Urothelium cell line (cell line): ENCODE data around the gene FYCO1.

Source experiments
- DNase-seq: peaks from one replicate; pipeline ENCODE4 v3.0.0; 2011; ENCODE audit warnings: low spot score, mixed read lengths
- FAIRE-seq: peaks from 2 replicates; lab custom pipeline; 2011; peaks lifted over from hg19 to GRCh38; lab: Jason Lieb, UNC

FYCO1 gene

GRCh38 chr3:45895686-45896468 lies 99.7 kb downstream of the FYCO1 start:
- DNase-seq (no peak), FAIRE-seq (no peak)

GRCh38 chr3:45894015-45894414 lies 101.6 kb downstream of the FYCO1 start:
- DNase-seq, result no peak

GRCh38 chr3:45892161-45892560 lies 103.5 kb downstream of the FYCO1 start:
- DNase-seq (no peak), FAIRE-seq (no peak)

More at GRCh38 chr3:45894015-45894414, 101.6 kb downstream of the FYCO1 start:
- no peak for FAIRE-seq

GRCh38 chr3:45890405-45890804 lies 105.2 kb downstream of the FYCO1 start:
- DNase-seq (peak; percentile 22), FAIRE-seq (no peak)

- DNase-seq, result no peak
- no peak for FAIRE-seq
These were observed 106.3 kb downstream of the FYCO1 start for GRCh38 chr3:45889337-45889736.

GRCh38 chr3:45887759-45888511 lies 107.7 kb downstream of the FYCO1 start:
- no peak for DNase-seq
- no peak for FAIRE-seq

GRCh38 chr3:45887285-45887684 lies 108.3 kb downstream of the FYCO1 start:
- FAIRE-seq, result no peak
- DNase-seq, result no peak

GRCh38 chr3:45885979-45886705 lies 109.5 kb downstream of the FYCO1 start, which contains the start of gene CCR9:
Gene CCR9, plus strand, starts transcription at chr3:45886543. Its CDS starts 8,391 bp downstream, at chr3:45894934.
- no peak for DNase-seq

GRCh38 chr3:45884368-45885201 lies 111.0 kb downstream of the FYCO1 start:
- no peak for DNase-seq
- no peak for FAIRE-seq

More at GRCh38 chr3:45885979-45886705, 109.5 kb downstream of the FYCO1 start, which contains the start of gene CCR9:
- no peak for FAIRE-seq

- no peak for FAIRE-seq
These were observed 114.3 kb downstream of the FYCO1 start for GRCh38 chr3:45881078-45882022.

GRCh38 chr3:45880725-45881077 lies 114.9 kb downstream of the FYCO1 start:
- no peak for DNase-seq
- FAIRE-seq, result no peak

More at GRCh38 chr3:45881078-45882022, 114.3 kb downstream of the FYCO1 start:
- peak; percentile 54 for DNase-seq

GRCh38 chr3:45878124-45878523 lies 117.5 kb downstream of the FYCO1 start:
- DNase-seq, result no peak
- no peak for FAIRE-seq

- FAIRE-seq, result no peak
These were observed 120.8 kb downstream of the FYCO1 start for GRCh38 chr3:45874677-45875346.

GRCh38 chr3:45873638-45874037 lies 122.0 kb downstream of the FYCO1 start:
- FAIRE-seq, result no peak
- DNase-seq, result no peak

More at GRCh38 chr3:45874677-45875346, 120.8 kb downstream of the FYCO1 start:
- DNase-seq, result no peak

- FAIRE-seq (no peak), DNase-seq (no peak)
These were observed 122.6 kb downstream of the FYCO1 start for GRCh38 chr3:45873036-45873435.

GRCh38 chr3:45872569-45872968 lies 123.1 kb downstream of the FYCO1 start:
- no peak for DNase-seq
- no peak for FAIRE-seq

- no peak for FAIRE-seq
- DNase-seq, result no peak
These were observed 123.8 kb downstream of the FYCO1 start for GRCh38 chr3:45871780-45872179.

GRCh38 chr3:45870099-45870498 lies 125.5 kb downstream of the FYCO1 start:
- no peak for FAIRE-seq
- no peak for DNase-seq

- FAIRE-seq (no peak), DNase-seq (no peak)
These were observed 126.0 kb downstream of the FYCO1 start for GRCh38 chr3:45869638-45870037.
